Activated B cell treated with CpG ODN at 0.5 μM for 24 hours (primary cell): Measurements from ENCODE around the gene TECPR1. TPM values are rescaled to one million over a fixed set of nuclear protein-coding genes. Genes with fewer than 3 reads are reported as not detected.

Source experiments
- ATAC-seq: fragments of 200-7000 bp; cut with Tn5 transposase; one replicate; pipeline ENCODE4 v1.10.0; 2021; ENCODE audit warnings: low read depth, mild to moderate bottlenecking, moderate library complexity
- CTCF ChIA-PET: fragments of 350-600 bp; sonication (Branson Sonifier 250); formaldehyde crosslinking; loops from one replicate; lab custom pipeline; 2021; ENCODE audit warnings: antibody characterized with exemption; lab: Charles Lee
- POLR2A ChIA-PET: fragments of 350-600 bp; sonication (Branson Sonifier 250); formaldehyde crosslinking; loops from one replicate; lab custom pipeline; 2021; ENCODE audit warnings: antibody characterized with exemption; lab: Charles Lee
- DNase-seq: peaks from one replicate; pipeline ENCODE4 v3.0.0; 2022
- H3K27ac Mint-ChIP-seq: one replicate; pipeline ENCODE4 v1.8.0; 2020; ENCODE audit warnings: mixed read lengths
- H3K27me3 Mint-ChIP-seq: one replicate; pipeline ENCODE4 v1.8.0; 2021; ENCODE audit warnings: mixed read lengths
- H3K36me3 Mint-ChIP-seq: one replicate; pipeline ENCODE4 v1.8.0; 2021; ENCODE audit warnings: low read depth, mixed read lengths
- H3K4me1 Mint-ChIP-seq: one replicate; pipeline ENCODE4 v1.8.0; 2021; ENCODE audit warnings: mixed read lengths
- H3K4me3 Mint-ChIP-seq: one replicate; pipeline ENCODE4 v1.8.0; 2020; ENCODE audit warnings: mild to moderate bottlenecking, mixed read lengths
- H3K9me3 Mint-ChIP-seq: one replicate; pipeline ENCODE4 v1.8.0; 2020; ENCODE audit warnings: mixed read lengths
- intact Hi-C: fragments of 100-400 bp; cut with micrococcal nuclease; formaldehyde crosslinking; loops from one replicate; pipeline ENCODE4 v1.15.1; 2024
- total RNA-seq: library from RNA; stranded (reverse); gene quantifications from 2 replicates; pipeline ENCODE4 v1.2.3, GENCODE V29; 2022
- TF ChIP-seq, protein P1 (sequence below): fragments of 200-600 bp; IDR thresholded peaks from one replicate; pipeline ENCODE4 v1.8.0; 2022; ENCODE audit warnings: antibody characterized with exemption, mild to moderate bottlenecking

The TECPR1 gene
- total RNA-seq, 1 donor from 2014 or later: 34.5 TPM

DNA sequence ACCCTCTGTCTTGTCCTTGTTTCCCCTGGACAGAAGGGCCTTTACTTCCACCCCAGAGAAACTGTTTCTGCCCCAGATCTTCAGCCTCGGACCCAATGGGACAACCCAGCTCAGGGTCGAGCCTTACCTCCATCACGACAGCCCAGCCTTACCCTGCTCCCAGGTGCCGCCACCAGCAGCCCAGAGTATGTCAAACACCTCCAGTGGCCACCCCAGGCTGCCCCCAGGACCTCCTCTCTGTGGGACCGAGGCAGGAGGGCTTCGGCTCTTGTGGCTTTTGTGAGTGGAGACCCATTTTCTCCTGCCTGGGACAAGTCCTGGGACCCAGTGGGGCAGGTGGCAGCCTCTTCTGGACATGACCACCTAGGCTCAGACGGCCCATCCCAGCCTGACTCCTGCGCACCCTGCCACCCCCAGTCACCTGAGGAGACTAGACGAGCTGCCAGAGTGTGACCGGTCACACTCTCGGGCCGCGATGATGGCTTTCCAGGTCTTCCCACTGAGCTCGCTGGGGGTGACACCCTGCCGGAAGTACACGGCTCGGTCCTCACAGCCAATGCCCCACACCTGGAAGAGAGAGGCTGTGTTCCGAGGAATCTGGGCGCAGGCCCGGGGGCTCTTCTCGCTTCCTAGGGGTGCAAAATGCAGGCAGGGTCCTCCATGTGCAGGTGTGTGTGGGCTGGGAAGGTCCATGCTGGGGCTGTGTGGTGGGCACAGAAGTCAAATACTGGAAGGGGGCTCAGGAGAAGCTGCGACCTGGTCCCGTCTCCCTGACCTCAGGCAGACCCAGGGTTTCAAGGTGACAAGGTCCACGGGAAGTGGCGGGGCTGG, 15.5 kb downstream of the TECPR1 start:
- Mint-ChIP-seq H3K9me3 (no peaks in the 10 kb centered on the region), H3K4me3 (no peak overlapping the region), H3K36me3 (peaks cover 58% of the 10 kb centered on the region), H3K4me1 (no peaks in the 10 kb centered on the region), H3K27ac (no peak overlapping the region), H3K27me3 (no peaks in the 10 kb centered on the region)
- no peak for DNase-seq
- ChIA-PET CTCF (no interaction called here), POLR2A (interaction anchor here (0.6 to 1.2 kb wide), 2 partner anchors 8 to 34 kb away, joined by 3 to 5 read pairs; no protein-coding TSS in a partner anchor)
- TF ChIP-seq, protein P1, sequence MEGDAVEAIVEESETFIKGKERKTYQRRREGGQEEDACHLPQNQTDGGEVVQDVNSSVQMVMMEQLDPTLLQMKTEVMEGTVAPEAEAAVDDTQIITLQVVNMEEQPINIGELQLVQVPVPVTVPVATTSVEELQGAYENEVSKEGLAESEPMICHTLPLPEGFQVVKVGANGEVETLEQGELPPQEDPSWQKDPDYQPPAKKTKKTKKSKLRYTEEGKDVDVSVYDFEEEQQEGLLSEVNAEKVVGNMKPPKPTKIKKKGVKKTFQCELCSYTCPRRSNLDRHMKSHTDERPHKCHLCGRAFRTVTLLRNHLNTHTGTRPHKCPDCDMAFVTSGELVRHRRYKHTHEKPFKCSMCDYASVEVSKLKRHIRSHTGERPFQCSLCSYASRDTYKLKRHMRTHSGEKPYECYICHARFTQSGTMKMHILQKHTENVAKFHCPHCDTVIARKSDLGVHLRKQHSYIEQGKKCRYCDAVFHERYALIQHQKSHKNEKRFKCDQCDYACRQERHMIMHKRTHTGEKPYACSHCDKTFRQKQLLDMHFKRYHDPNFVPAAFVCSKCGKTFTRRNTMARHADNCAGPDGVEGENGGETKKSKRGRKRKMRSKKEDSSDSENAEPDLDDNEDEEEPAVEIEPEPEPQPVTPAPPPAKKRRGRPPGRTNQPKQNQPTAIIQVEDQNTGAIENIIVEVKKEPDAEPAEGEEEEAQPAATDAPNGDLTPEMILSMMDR: no peak
- intact Hi-C loops: no loop called here
- ATAC-seq: no peak

DNA sequence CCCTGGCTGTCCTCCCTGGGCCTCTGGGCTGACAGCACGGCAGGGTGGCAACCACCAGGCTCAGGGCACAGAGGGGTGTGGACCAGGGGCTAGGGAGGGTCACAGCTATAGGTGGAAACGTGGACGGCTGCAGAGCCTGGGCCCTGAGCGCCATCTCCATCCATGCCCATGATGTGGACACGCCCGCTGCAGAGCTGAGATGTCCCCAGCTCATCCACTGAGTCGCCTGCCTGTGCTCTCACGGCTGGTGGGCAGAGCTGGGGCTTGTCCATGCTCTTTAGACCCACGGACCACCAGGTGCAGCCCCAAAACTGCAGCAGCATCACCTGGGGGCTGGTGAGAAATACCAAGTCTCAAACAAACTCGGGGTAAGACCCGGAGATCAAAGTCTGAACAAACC, 16.1 kb downstream of the TECPR1 start:
- no peak for ATAC-seq
- POLR2A ChIA-PET: interaction anchor here (0.6 to 1.2 kb wide), 2 partner anchors 8 to 33 kb away, joined by 3 to 5 read pairs; no protein-coding TSS in a partner anchor
- TF ChIP-seq, protein P1: no peak

DNA sequence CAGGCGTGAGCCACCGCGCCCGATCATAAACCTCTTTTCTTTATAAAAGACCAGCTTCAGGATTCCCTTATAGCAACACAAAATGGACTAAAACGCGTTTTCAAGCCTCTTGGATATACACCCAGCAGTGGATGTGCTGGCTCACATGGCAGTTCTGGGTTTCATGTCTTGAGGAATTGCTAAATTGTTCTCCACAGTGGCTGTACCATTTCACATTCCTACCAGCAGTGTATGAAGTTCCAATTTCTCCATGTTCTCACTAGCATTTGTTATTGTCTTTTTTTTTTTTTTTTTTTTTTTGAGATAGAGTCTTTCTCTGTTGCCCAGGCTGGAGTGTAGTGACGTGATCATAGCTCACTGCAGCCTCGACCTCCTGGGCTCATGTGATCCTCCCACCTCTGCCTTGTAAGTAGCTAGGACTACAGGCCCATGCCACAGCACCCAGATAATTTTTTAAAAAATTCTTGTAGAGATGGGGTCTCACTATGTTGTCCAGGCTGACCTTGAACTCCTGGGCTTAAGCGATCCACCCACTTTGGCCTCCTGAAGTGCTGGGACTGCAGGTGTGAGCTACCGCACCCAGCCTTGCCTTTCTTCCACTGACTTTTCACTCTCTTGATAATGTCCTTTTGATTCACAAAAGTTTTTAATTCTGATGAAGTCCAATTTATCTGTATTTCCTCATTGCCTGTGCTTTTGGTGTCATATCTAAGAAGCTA, 17.4 kb downstream of the TECPR1 start:
- intact Hi-C loops: no loop called here
- CTCF ChIA-PET: no interaction called here
- TF ChIP-seq, protein P1: no peak
- DNase-seq (no peak), ATAC-seq (no peak)
- Mint-ChIP-seq H3K27me3 (no peaks in the 10 kb centered on the region), H3K36me3 (peaks cover 50% of the 10 kb centered on the region), H3K27ac (no peak overlapping the region), H3K4me3 (no peak overlapping the region), H3K9me3 (no peaks in the 10 kb centered on the region), H3K4me1 (no peaks in the 10 kb centered on the region)
- POLR2A ChIA-PET: no interaction called here

More for the DNA sequence above, 16.1 kb downstream of the TECPR1 start:
- no peaks in the 10 kb centered on the region for H3K27me3 Mint-ChIP-seq
- no peak overlapping the region for H3K4me3 Mint-ChIP-seq
- intact Hi-C loops: no loop called here
- no peaks in the 10 kb centered on the region for H3K9me3 Mint-ChIP-seq
- CTCF ChIA-PET: no interaction called here
- DNase-seq: no peak
- no peaks in the 10 kb centered on the region for H3K4me1 Mint-ChIP-seq
- peaks cover 52% of the 10 kb centered on the region for H3K36me3 Mint-ChIP-seq
- H3K27ac Mint-ChIP-seq: no peak overlapping the region

DNA sequence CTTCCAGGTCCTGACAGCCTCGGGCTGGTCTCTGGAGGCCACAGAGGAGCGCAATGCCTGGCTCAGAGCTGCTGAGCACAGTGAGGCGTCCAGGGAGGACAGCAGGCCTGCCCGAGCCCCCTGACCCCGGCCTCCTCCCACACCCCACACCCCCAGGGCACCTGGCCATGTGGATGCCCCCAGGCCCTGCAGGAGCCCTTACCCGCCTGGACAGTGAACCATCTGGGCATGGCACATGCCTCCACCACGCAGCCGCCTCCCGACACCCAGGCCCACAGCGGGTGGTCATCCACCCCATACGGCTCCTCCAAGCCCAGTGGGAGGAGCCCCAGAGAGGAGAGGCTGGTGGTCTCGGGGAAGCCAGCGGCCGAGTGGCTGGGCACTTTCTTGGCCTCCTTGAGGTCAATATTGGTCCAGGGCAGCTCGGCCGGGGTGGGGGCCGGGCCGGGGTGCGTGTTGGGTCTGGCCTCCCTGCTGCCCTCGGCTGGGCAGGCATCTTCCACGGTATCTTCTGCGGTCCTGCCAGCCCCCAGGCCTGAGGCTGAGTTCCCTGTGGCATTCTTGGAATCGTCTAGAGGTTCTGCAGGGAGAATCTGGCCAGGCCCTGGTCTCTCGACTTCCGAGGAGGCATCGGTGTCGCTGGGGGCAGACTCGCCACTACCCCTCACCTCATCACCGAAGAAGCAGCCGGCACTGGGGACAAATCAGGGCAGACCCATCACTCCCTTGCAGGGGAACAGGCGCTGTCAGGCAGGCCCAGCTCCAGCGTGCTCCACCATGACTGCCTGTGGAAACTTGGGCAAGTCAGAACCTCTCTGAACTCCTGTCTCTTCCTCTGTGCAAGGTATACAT, 18.6 kb downstream of the TECPR1 start:
- POLR2A ChIA-PET: interaction anchor here (0.6 kb wide), 1 partner anchor 20 kb away, joined by 9 read pairs; no protein-coding TSS in a partner anchor
- Mint-ChIP-seq H3K4me1 (no peaks in the 10 kb centered on the region), H3K36me3 (peaks cover 39% of the 10 kb centered on the region), H3K9me3 (no peaks in the 10 kb centered on the region), H3K27me3 (no peaks in the 10 kb centered on the region), H3K4me3 (no peak overlapping the region), H3K27ac (no peak overlapping the region)
- DNase-seq (no peak), ATAC-seq (no peak)
- intact Hi-C loops: no loop called here
- CTCF ChIA-PET: no interaction called here
- TF ChIP-seq, protein P1: no peak
